Caco-2 (cell line): ENCODE measurements around the gene HOATZ. TPM values are rescaled to one million over a fixed set of nuclear protein-coding genes. Genes with fewer than 3 reads are reported as not detected.
A peak's percentile ranks its signal among the peaks of the same experiment; 100 is the strongest.

Experiments used
- BruUV-seq: library from RNA; stranded (reverse); fragments of 400-500 nt; replicated peaks from 2 replicates; lab custom pipeline; 2021; lab: Mats Ljungman, UMichigan
- CTCF ChIA-PET: fragments of 300-600 bp; sonication (Branson Sonifier 250); formaldehyde crosslinking; loops from one replicate; lab custom pipeline; 2022; ENCODE audit warnings: antibody characterized with exemption; lab: Charles Lee
- POLR2A ChIA-PET: fragments of 300-600 bp; sonication (Branson Sonifier 250); formaldehyde crosslinking; loops from one replicate; lab custom pipeline; 2022; ENCODE audit warnings: antibody characterized with exemption; lab: Charles Lee
- DNase-seq, 2 experiments: peaks; one replicate each; pipeline versions ENCODE4 v3.0.0 to v3.0.0-alpha.2; 2020 to 2022
- H3K27me3 ChIP-seq: replicated peaks from 2 replicates; pipeline ENCODE4 v1.6.0; 2011; ENCODE audit warnings: low read length; ENCODE audit not compliant: control insufficient read depth, insufficient read depth
- H3K36me3 ChIP-seq: 2 replicates; pipeline ENCODE4 v1.5.1; 2011; ENCODE audit warnings: low read length; ENCODE audit not compliant: control insufficient read depth, insufficient read depth
- H3K4me1 ChIP-seq: fragments of 250-450 bp; sonication (Bioruptor Pico); 2 replicates; pipeline ENCODE4 v1.5.1; 2020; ENCODE audit warnings: mild to moderate bottlenecking
- H3K4me3 ChIP-seq: 2 replicates; pipeline ENCODE4 v1.5.1; 2011; ENCODE audit warnings: low read depth, mild to moderate bottlenecking, control low read depth, low read length
- H3K9me3 ChIP-seq: fragments of 250-450 bp; sonication (Bioruptor Pico); 2 replicates; pipeline ENCODE4 v1.5.1; 2020; ENCODE audit warnings: mild to moderate bottlenecking, moderate library complexity
- H3K27ac Mint-ChIP-seq: one replicate; pipeline ENCODE4 v1.8.0; 2022; ENCODE audit warnings: mixed read lengths; ENCODE audit not compliant: unreplicated experiment
- H3K27me3 Mint-ChIP-seq: one replicate; pipeline ENCODE4 v1.8.0; 2022; ENCODE audit warnings: mixed read lengths; ENCODE audit not compliant: insufficient read depth, unreplicated experiment
- H3K36me3 Mint-ChIP-seq: one replicate; pipeline ENCODE4 v1.8.0; 2022; ENCODE audit warnings: mild to moderate bottlenecking, mixed read lengths; ENCODE audit not compliant: insufficient read depth, unreplicated experiment
- H3K4me1 Mint-ChIP-seq: one replicate; pipeline ENCODE4 v1.8.0; 2022; ENCODE audit warnings: low read depth, mixed read lengths; ENCODE audit not compliant: unreplicated experiment
- H3K4me3 Mint-ChIP-seq: one replicate; pipeline ENCODE4 v1.8.0; 2022; ENCODE audit warnings: mild to moderate bottlenecking, moderate library complexity, mixed read lengths; ENCODE audit not compliant: unreplicated experiment
- H3K9me3 Mint-ChIP-seq: one replicate; pipeline ENCODE4 v1.8.0; 2022; ENCODE audit warnings: mixed read lengths; ENCODE audit not compliant: unreplicated experiment
- intact Hi-C: fragments of 100-400 bp; cut with micrococcal nuclease; formaldehyde crosslinking; loops from one replicate; pipeline ENCODE4 v1.10.0; 2022; ENCODE audit not compliant: unreplicated experiment
- microRNA-seq: library from miRNA; unstranded; fragments of <30 nt; microRNA quantifications from one replicate; pipeline ENCODE4 v1.2.0, GENCODE V29; 2022
- total RNA-seq: library from RNA; stranded (reverse); gene quantifications from 2 replicates; pipeline ENCODE4 v1.2.3, GENCODE V29; 2022
- TF ChIP-seq, protein P1 (sequence below), 2 experiments: fragments of 200-600 bp in 1 of 2; IDR thresholded peaks; 1 replicate in 1 of 2; 2 replicates in 1 of 2; pipeline versions ENCODE4 v1.5.1 to v1.8.0; 2011 to 2022; ENCODE audit warnings: antibody characterized with exemption in 1 of 2, control low read depth in 1 of 2, inconsistent platforms in 1 of 2, low read depth in 1 of 2, low read length in 1 of 2, mild to moderate bottlenecking in 1 of 2, moderate library complexity in 1 of 2; ENCODE audit not compliant: insufficient read depth in 1 of 2, severe bottlenecking in 1 of 2, unreplicated experiment in 1 of 2

Gene HOATZ
- total RNA-seq, 1 experiment from 2014 or later, result not detected

GRCh38 chr11:111582881-111583280, 68.3 kb downstream of the HOATZ start:
- no peak for DNase-seq
- ChIA-PET POLR2A (no interaction called here), CTCF (no interaction called here)
- H3K4me3 ChIP-seq, result no peak overlapping the region
- H3K4me1 ChIP-seq, result no peaks in the 10 kb centered on the region
- Mint-ChIP-seq H3K9me3 (no peaks in the 10 kb centered on the region), H3K27me3 (no peaks in the 10 kb centered on the region), H3K36me3 (no peaks in the 10 kb centered on the region), H3K4me3 (no peak overlapping the region), H3K27ac (no peak overlapping the region), H3K4me1 (no peaks in the 10 kb centered on the region)
- TF ChIP-seq, protein P1, sequence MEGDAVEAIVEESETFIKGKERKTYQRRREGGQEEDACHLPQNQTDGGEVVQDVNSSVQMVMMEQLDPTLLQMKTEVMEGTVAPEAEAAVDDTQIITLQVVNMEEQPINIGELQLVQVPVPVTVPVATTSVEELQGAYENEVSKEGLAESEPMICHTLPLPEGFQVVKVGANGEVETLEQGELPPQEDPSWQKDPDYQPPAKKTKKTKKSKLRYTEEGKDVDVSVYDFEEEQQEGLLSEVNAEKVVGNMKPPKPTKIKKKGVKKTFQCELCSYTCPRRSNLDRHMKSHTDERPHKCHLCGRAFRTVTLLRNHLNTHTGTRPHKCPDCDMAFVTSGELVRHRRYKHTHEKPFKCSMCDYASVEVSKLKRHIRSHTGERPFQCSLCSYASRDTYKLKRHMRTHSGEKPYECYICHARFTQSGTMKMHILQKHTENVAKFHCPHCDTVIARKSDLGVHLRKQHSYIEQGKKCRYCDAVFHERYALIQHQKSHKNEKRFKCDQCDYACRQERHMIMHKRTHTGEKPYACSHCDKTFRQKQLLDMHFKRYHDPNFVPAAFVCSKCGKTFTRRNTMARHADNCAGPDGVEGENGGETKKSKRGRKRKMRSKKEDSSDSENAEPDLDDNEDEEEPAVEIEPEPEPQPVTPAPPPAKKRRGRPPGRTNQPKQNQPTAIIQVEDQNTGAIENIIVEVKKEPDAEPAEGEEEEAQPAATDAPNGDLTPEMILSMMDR (IDR thresholded peaks at IDR 0.05; ENCODE audit: insufficient read depth in 1 of 2, low read depth in 1 of 2, low read length in 1 of 2, severe bottlenecking in 1 of 2, unreplicated experiment in 1 of 2), result no peak
- H3K27me3 ChIP-seq, result no peaks in the 10 kb centered on the region
- no peaks in the 10 kb centered on the region for H3K36me3 ChIP-seq
- H3K9me3 ChIP-seq, result no peaks in the 10 kb centered on the region
- intact Hi-C loops, result no loop called here
- BruUV-seq, result no TSS peak

DNA sequence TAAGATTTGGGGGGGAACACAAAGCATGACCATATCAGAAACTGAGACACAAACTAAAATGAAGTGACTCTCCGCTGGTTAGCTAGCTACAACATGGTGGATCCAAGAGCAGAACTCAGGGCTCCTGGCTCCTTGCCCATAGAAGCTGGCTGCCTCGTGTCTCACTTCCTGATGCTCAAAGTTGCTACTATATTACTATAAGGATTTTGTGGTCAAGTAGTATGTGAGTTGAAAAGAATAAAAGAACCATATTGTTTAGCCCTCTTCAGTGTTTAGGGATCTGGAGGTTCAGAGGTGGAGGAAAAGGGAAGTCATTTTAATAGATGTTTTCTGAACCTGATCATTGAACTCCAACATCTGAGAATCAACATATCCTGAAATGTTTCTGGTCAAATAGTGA, 70.8 kb downstream of the HOATZ start:
- no peaks in the 10 kb centered on the region for H3K4me1 Mint-ChIP-seq
- DNase-seq, result no peak
- intact Hi-C loops, result loop anchor here (5.0 kb wide), 1 partner anchor 133 kb away; no protein-coding TSS in a partner anchor
- H3K9me3 Mint-ChIP-seq, result no peaks in the 10 kb centered on the region
- ChIA-PET POLR2A (no interaction called here), CTCF (no interaction called here)
- H3K27ac Mint-ChIP-seq, result no peak overlapping the region
- H3K4me3 Mint-ChIP-seq, result no peak overlapping the region
- H3K4me1 ChIP-seq, result no peaks in the 10 kb centered on the region
- no peaks in the 10 kb centered on the region for H3K36me3 Mint-ChIP-seq
- TF ChIP-seq, protein P1 (IDR thresholded peaks at IDR 0.05; ENCODE audit: insufficient read depth in 1 of 2, low read depth in 1 of 2, low read length in 1 of 2, severe bottlenecking in 1 of 2, unreplicated experiment in 1 of 2), result no peak
- H3K36me3 ChIP-seq, result no peaks in the 10 kb centered on the region
- H3K27me3 Mint-ChIP-seq, result no peaks in the 10 kb centered on the region
- H3K9me3 ChIP-seq, result no peaks in the 10 kb centered on the region
- H3K4me3 ChIP-seq, result no peak overlapping the region
- BruUV-seq, result no TSS peak
- H3K27me3 ChIP-seq, result no peaks in the 10 kb centered on the region

DNA sequence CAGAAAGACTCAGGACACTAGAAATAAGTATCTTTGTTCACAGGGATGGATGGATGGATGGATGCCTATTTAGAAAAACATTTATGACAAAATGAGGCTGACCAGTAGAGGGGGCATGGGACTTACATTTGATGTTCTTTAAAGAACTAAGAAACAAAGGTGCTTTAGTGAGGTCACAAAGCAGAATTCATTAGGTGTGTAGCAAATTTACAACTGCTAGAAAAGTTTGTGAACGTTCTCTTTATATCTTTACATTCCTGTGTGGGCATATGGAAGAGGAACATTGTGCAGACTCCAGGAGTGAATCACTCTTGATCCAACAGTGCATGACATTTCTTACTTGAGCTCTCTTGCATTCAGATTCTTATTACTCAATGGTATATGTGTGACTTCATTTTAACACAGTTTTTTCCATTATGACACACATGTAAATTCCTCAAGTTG, 71.8 kb downstream of the HOATZ start:
- Histone ChIP-seq H3K9me3 (no peaks in the 10 kb centered on the region), H3K36me3 (no peaks in the 10 kb centered on the region), H3K27me3 (no peaks in the 10 kb centered on the region), H3K4me3 (no peak overlapping the region), H3K4me1 (no peaks in the 10 kb centered on the region)
- ChIA-PET CTCF (interaction anchor here (0.6 to 1.7 kb wide), 7 partner anchors 18 to 256 kb away, joined by 3 to 11 read pairs (median 5); no protein-coding TSS in a partner anchor), POLR2A (no interaction called here)
- Mint-ChIP-seq H3K27ac (no peak overlapping the region), H3K4me3 (no peak overlapping the region), H3K27me3 (no peaks in the 10 kb centered on the region), H3K36me3 (no peaks in the 10 kb centered on the region), H3K9me3 (no peaks in the 10 kb centered on the region), H3K4me1 (no peaks in the 10 kb centered on the region)
- peak in 1 of 2 experiments; percentile 71 for DNase-seq
- TF ChIP-seq, protein P1 (IDR thresholded peaks at IDR 0.05; ENCODE audit: insufficient read depth in 1 of 2, low read depth in 1 of 2, low read length in 1 of 2, severe bottlenecking in 1 of 2, unreplicated experiment in 1 of 2), result peak; percentile 83 to 91
- intact Hi-C loops, result loop anchor here (1.0 to 5.0 kb wide), 4 partner anchors 21 to 255 kb away; no protein-coding TSS in a partner anchor
- no TSS peak for BruUV-seq

Small RNA genes lying within 50 kb of the gene (microRNA-seq; reads per million reads assigned to microRNA genes)
- gene MIR34B (4.1 reads per million, percentile 27 among the genes with 10 or more reads in this experiment), gene MIR34C (57.2 reads per million, percentile 67 among the genes with 10 or more reads in this experiment)

Other genes with a start within 250 kb of the HOATZ start
- 7.0 and 8.6 TPM in 2 replicates for gene POU2AF3, start 216.2 kb upstream of the HOATZ start, total RNA-seq
- gene POU2AF1, start 135.5 kb upstream of the HOATZ start, total RNA-seq, result 1.1 and 2.7 TPM in 2 replicates
- gene BTG4, start 2.4 kb upstream of the HOATZ start, total RNA-seq, result 0.61 and 1.2 TPM in 2 replicates
- 0.79 and 1.6 TPM in 2 replicates for gene LAYN, start 25.9 kb downstream of the HOATZ start, total RNA-seq
- 37.3 and 40.2 TPM in 2 replicates for gene SIK2, start 87.7 kb downstream of the HOATZ start, total RNA-seq